ENCODE data around the gene IGIP. TPM values are rescaled to one million over a fixed set of nuclear protein-coding genes. Genes with fewer than 3 reads are reported as not detected.
A peak's percentile ranks its signal among the peaks of the same experiment; 100 is the strongest.

The IGIP gene
- total RNA-seq, result 4.1 and 4.6 TPM in 2 replicates

DNA sequence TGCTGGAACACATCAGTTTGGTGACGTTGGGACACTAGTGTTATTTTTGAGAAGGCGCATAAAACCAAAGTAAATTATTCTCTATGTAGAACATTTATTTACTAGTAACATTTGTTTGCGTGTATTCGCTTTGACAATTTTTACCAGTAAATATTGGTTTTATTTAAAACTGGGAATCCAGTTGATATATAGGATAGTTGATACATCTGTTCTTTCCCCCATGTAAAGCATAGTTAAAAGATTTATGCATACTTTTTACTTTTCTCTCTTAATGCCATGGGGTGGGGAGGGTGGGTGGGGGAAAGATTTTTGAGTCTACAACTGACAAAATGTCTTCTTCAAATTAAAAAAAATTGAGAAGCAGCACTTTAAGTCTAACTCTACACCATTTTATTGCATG lies at the start of gene IGIP:
Gene IGIP, plus strand, starts transcription at position 301 of the 400 bp plus-strand sequence. CDS start 2,540 bp downstream, outside the sequence.
- no peak for DNase-seq (ENCODE audit: low read depth, low spot score)

DNA sequence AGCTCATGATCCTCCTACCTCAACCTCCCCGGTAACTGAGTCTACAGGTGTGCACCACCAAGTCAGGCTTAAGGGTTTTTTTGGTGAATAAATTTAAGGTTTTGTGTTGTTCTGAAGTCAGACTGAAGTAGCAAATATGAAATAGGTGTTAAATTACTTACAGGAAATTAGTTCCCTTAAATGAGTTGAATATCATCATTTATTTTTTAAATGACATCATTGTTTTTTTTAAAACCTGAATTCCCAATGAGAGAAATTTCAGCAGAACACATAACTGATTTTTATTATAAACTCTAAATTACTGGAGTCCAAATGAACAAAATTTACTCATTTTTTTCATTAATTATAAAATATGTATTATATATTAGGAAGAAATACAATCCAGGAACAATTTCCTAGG lies 49.6 kb upstream of the IGIP start:
- DNase-seq (ENCODE audit: low read depth, low spot score), result no peak

GRCh38 chr5:140076788-140077187 lies 48.9 kb upstream of the IGIP start:
- DNase-seq (ENCODE audit: low read depth, low spot score), result no peak

- no peak for DNase-seq (ENCODE audit: low read depth, low spot score)
These were observed 42.6 kb upstream of the IGIP start for GRCh38 chr5:140083120-140083519.

GRCh38 chr5:140083650-140084049 lies 42.1 kb upstream of the IGIP start:
- DNase-seq (ENCODE audit: low read depth, low spot score), result no peak

- no peak for DNase-seq (ENCODE audit: low read depth, low spot score)
These were observed 41.2 kb upstream of the IGIP start for GRCh38 chr5:140084541-140084940.

GRCh38 chr5:140090251-140090650 lies 35.5 kb upstream of the IGIP start:
- no peak for DNase-seq (ENCODE audit: low read depth, low spot score)

DNA sequence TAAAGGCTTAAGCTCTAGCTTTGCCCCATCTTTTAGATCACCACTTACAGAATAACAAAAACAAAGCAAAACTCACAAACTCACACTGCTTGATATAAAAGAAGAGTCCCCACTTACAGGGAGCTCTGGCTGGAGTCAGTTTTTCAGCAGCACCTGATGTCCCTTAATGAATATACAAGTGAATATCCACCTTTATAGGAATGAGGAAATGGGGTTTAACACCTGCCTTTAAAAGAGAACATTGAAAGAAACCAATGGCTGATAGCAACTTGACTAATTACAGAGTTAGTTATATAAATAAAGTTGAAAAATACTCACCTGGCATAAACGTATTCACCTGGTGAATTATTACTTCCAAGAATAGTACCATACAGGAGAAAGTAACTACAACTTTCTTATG lies 32.6 kb upstream of the IGIP start:
- no peak for DNase-seq (ENCODE audit: low read depth, low spot score)

GRCh38 chr5:140093866-140094265 lies 31.9 kb upstream of the IGIP start:
- DNase-seq (ENCODE audit: low read depth, low spot score), result no peak

DNA sequence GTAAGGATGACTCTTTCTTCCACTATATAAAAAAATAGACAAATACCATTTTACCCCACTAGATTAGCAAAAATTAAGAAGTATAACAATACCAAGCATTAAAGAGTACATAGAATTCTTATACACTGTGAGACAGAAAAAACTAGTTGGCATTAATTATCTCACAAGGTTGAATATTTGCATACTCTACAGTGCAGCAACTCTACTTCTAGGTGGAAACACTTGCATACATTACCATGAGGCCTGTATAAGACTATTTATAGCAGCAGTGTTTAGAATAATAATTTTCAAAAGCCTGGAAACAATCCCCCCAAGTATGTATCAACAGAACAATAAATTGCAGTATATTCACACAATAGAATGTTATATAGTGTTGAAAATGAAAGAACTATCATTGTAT lies 30.8 kb upstream of the IGIP start:
- DNase-seq (ENCODE audit: low read depth, low spot score), result no peak

- no peak for DNase-seq (ENCODE audit: low read depth, low spot score)
These were observed 24.6 kb upstream of the IGIP start for GRCh38 chr5:140101179-140101578.

GRCh38 chr5:140103154-140103553 lies 22.6 kb upstream of the IGIP start:
- no peak for DNase-seq (ENCODE audit: low read depth, low spot score)

DNA sequence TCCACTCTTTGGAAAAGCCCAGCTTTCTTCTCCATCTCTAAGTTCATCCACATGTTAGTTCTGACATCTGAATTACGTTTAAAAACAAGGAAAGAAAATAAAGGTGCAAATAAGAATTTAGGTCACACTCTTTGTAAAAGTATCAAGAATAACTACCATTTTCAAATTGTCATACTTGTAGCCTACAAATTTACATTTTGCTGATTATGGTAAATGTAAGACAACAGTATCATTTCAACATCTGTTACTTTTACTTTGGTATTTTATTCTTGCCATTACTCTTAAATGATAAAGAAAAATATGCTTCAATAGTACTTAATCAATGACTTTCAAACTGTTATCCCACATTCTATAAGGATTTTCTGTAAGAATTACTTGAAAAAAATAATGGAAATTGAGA lies 21.6 kb upstream of the IGIP start:
- no peak for DNase-seq (ENCODE audit: low read depth, low spot score)

DNA sequence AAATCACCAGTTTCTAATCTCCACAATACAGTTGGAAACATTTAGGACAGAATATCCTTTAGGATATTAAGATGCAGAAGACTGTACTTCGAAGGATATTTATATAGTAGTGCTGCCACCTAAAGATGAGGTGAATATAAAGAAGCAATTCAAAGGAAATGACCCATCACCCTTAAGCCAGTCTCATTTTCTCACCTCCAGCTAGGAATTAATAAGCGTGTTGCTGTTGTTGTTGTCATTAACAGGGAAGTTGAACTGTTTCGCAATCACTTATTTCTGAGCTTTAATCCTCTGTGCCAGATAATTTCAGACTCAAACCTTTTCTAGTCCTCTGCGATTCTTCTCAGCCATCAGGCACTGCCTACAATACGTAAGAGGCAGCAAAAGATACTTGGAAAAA lies 19.6 kb upstream of the IGIP start:
- no peak for DNase-seq (ENCODE audit: low read depth, low spot score)

DNA sequence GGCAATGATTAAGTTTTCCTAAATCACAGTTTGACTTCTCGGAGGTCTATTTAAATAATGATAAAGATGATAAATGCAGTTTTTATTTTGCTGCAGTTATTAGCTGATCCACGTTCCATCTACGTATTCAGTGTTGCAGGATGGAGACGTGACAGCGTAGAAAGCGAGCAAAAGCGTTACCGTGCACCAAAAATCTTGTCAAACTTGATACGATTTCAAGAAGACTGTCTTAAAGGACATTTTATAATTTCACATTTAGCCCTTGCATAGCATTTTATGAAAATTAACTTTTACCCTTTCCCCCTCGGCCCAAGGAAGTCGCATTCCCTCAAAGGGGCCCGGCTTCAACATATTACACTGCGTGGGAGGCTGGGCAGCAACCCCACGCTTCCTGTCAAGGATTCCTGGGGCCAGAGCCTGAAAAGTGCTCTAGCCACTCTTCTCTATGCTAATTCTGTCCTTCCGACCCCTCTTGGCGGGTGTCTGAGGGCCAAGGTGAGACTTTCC lies 18.9 kb upstream of the IGIP start:
- DNase-seq (ENCODE audit: low read depth, low spot score), result no peak

DNA sequence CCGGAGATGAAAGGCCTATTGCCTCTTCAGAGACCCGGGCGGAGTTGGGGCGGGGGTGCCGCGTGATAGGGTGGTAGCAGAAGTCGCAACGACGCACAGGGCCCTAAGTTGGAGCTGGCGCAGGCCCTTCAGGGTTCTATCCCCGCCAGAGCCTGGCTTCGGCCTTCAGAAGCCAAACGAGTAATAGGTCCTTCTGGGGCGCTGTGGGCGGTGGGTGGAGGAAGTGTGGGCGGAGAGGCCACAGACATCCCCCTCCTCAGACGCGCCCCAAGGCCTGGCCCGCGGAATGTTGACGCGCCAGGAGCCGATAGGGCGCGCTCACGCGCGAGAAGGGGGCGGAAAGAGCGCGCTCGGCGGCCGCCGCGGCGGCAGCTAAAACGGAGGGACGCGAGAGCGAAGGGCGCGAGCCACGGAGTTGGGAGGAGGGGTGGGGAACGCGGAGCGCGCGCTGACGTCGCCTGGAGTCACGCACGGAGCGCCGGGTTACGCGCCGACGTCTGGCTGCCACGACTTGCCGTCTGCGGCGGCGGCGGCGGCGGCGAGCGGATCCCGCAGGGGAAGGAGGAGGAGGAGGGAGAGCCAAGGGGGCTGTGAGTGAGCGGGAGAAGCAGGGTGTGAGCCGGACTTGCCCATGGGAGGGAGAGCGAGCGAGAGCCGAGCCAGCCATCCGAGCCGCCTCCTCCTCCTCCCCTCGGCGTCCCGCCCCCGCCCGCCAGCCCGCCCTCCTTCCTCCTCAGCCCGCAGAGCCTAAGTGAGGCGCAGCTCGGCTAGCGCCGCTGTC lies 18.2 kb upstream of the IGIP start:
- peak; percentile 76 for DNase-seq (ENCODE audit: low read depth, low spot score)

DNA sequence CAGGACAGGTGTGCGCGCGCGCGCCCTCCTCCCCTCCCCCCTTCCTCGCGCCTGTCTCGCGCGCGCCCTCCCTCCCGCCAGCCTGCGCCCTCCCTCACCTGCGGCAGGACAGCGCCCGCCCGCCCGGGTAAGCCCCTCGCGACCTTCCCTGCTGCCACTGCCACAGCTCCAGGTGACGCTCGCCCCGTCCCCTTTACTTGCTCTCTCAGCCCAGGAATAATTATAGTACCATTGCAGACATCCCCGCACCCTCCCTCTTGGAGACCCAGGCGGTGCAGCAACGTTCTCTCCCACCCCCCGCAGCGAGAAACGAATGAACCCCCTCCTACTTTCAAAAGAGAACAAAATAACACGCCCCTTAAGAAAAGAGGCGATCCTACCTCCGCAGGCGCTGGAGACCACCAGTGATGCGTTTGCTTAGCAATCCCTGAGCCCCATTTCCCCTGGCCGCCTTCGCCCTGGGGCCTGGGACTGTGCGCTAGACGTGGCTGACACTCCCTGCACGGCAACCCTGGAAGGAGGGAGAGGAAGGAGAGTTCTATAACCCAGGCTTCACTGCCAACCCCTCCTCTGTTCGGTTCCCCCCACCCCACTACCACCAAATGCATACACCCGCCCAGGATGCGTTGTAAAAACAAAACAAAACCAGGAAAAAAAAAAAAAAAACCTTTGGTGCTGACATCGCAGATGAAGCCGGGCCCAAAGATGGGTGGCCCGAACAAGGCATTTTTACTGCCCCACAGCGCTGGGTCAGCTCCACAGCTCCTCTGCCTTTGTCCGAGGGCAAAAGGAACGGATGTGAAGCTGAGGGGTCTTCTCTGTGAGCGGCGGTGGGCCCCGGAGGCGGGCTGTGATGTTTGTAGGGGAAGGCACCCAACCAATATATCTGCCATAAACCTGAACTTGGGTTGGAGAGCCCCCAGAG lies 17.4 kb upstream of the IGIP start:
- no peak for DNase-seq (ENCODE audit: low read depth, low spot score)

DNA sequence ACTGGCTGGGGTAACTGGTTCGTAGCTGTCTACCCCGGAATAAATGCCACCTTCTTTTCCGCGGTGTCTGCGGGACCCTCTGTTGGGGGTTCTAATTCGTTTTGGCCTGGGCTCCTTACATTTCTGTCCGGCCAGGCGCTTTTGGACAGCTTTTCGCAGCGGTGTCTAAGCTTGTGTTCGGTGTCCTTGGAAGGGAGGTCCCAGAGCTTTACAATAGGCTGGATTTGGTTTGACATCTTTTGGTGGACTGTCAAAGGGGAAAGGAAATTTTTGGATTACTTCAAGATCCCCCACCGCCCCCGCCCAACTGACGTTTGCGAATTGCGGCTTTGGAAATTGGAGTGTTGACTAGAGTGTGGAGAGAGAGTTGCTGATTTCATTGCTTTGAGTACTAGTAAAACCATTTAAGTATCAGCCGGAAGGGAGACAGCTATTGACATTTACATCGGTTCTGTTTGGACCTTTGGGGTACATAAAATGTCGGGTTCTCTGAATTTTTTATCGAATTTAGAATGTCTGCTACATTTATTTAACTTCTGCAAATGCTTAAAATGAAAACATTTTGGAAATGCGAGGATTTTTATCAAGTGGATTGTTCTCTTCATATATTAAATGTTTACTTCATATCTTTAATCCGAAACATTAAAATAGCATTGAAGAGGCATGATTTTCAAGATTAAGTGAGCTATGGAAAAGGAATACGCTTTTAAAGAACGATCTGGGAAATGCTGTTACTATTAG lies 16.5 kb upstream of the IGIP start:
- DNase-seq (ENCODE audit: low read depth, low spot score), result no peak

DNA sequence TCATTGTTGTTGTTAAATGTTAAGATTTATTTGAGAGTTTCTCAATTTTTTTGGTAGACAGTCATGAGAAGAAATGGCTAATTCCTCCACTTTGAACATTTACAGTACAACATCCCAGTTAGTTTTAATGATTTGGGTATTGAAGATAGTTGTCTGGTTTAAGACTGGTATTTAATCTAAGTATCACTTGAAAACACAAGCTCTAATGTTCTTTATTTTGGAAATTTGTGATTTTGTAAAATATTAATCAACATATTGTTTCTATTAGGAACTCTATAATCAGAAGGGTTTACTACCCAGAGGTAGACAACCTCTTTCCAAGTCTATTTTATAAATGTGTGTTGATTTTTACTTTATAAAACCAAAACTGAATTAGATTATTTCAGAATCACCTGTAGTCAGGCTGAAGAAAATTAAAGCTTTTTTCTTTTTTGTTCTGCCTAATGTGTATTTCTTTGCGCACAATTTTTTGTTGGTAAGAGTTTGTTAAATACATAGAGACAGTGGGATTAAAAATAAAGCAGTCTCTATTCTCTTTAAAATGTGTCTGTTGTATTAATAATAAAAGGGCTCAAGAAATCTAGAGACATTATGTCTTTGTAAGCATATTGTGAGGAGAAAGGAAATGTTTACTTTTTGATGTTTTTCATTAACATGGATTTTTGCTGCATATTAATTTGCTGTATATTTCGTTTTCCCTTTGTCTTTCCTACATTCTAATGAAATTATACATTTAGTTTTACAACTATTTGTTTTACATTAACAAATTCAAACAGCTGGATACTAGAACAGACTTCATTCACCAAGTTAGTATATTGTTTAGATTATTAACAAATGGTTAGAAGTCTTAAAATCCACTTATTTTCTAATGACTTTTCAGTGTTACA lies 15.7 kb upstream of the IGIP start:
- DNase-seq (ENCODE audit: low read depth, low spot score), result no peak

DNA sequence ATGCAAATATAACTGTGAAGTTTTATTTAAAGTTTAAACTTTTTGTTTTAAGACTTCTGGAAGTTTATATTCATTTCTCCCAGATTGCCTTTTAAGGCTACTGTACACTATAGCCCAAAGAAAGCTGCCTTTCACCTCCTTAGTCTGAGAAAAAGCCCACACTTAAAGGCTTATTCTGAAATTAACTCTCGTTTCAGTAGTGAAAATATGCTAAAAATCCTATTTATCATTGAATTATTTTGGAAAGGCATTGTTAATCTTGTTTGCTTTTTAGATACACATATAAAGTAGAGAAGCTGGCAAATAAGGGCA lies 15.1 kb upstream of the IGIP start:
- no peak for DNase-seq (ENCODE audit: low read depth, low spot score)
